Liver (tissue), 9 donors: ENCODE data around the gene SCARB1. TPM values are rescaled to one million over a fixed set of nuclear protein-coding genes. Genes with fewer than 3 reads are reported as not detected.

Source experiments
- DNase-seq: peaks from one replicate; pipeline ENCODE4 v3.0.0-alpha.2; 2017; ENCODE audit warnings: low spot score
- H3K27ac ChIP-seq, 2 donors: one replicate each; pipeline ENCODE4 v1.7.0; 2013; ENCODE audit warnings: inconsistent platforms in 2 of 2, low read length in 2 of 2, control low read depth in 1 of 2, low read depth in 1 of 2, mild to moderate bottlenecking in 1 of 2
- H3K27me3 ChIP-seq, 4 donors: one replicate each; pipeline versions ENCODE4 v1.6.1 to v1.7.0; 2013; ENCODE audit warnings: low read length in 3 of 4, inconsistent platforms in 1 of 4, mild to moderate bottlenecking in 1 of 4, moderate library complexity in 1 of 4; ENCODE audit not compliant: control insufficient read depth in 4 of 4, insufficient read depth in 4 of 4
- H3K36me3 ChIP-seq, 4 donors: one replicate each; pipeline versions ENCODE4 v1.6.1 to v1.7.0; 2013; ENCODE audit warnings: low read length in 3 of 4, mild to moderate bottlenecking in 3 of 4, low read depth in 1 of 4, moderate library complexity in 1 of 4; ENCODE audit not compliant: control insufficient read depth in 4 of 4, insufficient read depth in 3 of 4
- H3K4me1 ChIP-seq, 4 donors: one replicate each; pipeline versions ENCODE4 v1.6.1 to v1.7.0; 2013; ENCODE audit warnings: low read length in 3 of 4, mild to moderate bottlenecking in 3 of 4, moderate library complexity in 1 of 4; ENCODE audit not compliant: control insufficient read depth in 4 of 4, insufficient read depth in 4 of 4
- H3K4me3 ChIP-seq, 3 donors: one replicate each; pipeline versions ENCODE4 v1.6.1 to v1.7.0; 2013; ENCODE audit warnings: low read length in 3 of 3, control low read depth in 1 of 3, low read depth in 1 of 3, mild to moderate bottlenecking in 1 of 3
- H3K9ac ChIP-seq, 2 donors: one replicate each; pipeline ENCODE4 v1.7.0; 2013; ENCODE audit warnings: low read length in 2 of 2, mild to moderate bottlenecking in 2 of 2, moderate library complexity in 2 of 2, control low read depth in 1 of 2, low read depth in 1 of 2
- H3K9me3 ChIP-seq, 4 donors: one replicate each; pipeline versions ENCODE4 v1.6.1 to v1.7.0; 2013; ENCODE audit warnings: low read length in 3 of 4; ENCODE audit not compliant: control insufficient read depth in 4 of 4
- ATF3 ChIP-seq: IDR thresholded peaks from 2 replicates; pipeline ENCODE4 v1.6.1; 2016; ENCODE audit warnings: antibody characterized with exemption
- CTCF ChIP-seq: fragments of 150-350 bp; IDR thresholded peaks from 2 replicates; pipeline ENCODE4 v1.5.1; 2017; ENCODE audit warnings: improper control_type of control experiment, low read depth, low read length; ENCODE audit not compliant: missing input control
- EGR1 ChIP-seq, 2 donors: IDR thresholded peaks; 2 replicates each; pipeline ENCODE4 v1.6.1; 2016 to 2018; ENCODE audit warnings: antibody characterized with exemption in 2 of 2, low read depth in 2 of 2
- FOXA1 ChIP-seq: IDR thresholded peaks from 2 replicates; pipeline ENCODE4 v1.6.1; 2016; ENCODE audit warnings: antibody characterized with exemption
- FOXA2 ChIP-seq: IDR thresholded peaks from 2 replicates; pipeline ENCODE4 v1.6.1; 2016; ENCODE audit warnings: antibody characterized with exemption
- GABPA ChIP-seq, 2 donors: IDR thresholded peaks in 1 of 2; conservative IDR thresholded peaks in 1 of 2; 2 replicates each; pipeline ENCODE4 v1.6.1; 2016; ENCODE audit warnings: antibody characterized with exemption in 2 of 2, mild to moderate bottlenecking in 1 of 2, moderate library complexity in 1 of 2
- HNF4A ChIP-seq, 2 donors: conservative IDR thresholded peaks; 2 replicates each; pipeline ENCODE4 v1.6.1; 2016; ENCODE audit warnings: antibody characterized with exemption in 2 of 2, mild to moderate bottlenecking in 2 of 2
- HNF4G ChIP-seq: IDR thresholded peaks from 2 replicates; pipeline ENCODE4 v1.6.1; 2016; ENCODE audit warnings: antibody characterized with exemption
- JUND ChIP-seq, 2 donors: IDR thresholded peaks; 2 replicates each; pipeline ENCODE4 v1.6.1; 2016; ENCODE audit warnings: antibody characterized with exemption in 2 of 2
- NR2F2 ChIP-seq: IDR thresholded peaks from 2 replicates; pipeline ENCODE4 v1.6.1; 2016; ENCODE audit warnings: antibody characterized with exemption
- RAD21 ChIP-seq, 2 donors: IDR thresholded peaks; 2 replicates each; pipeline ENCODE4 v1.6.1; 2016; ENCODE audit warnings: antibody characterized with exemption in 2 of 2, mild to moderate bottlenecking in 2 of 2
- REST ChIP-seq: IDR thresholded peaks from 2 replicates; pipeline ENCODE4 v1.6.1; 2016; ENCODE audit warnings: antibody characterized with exemption, mild to moderate bottlenecking
- RXRA ChIP-seq, 2 donors: IDR thresholded peaks; 2 replicates each; pipeline ENCODE4 v1.6.1; 2017 to 2018; ENCODE audit warnings: antibody characterized with exemption in 2 of 2, mild to moderate bottlenecking in 1 of 2
- SP1 ChIP-seq: IDR thresholded peaks from 2 replicates; pipeline ENCODE4 v1.6.1; 2018; ENCODE audit warnings: antibody characterized with exemption, mild to moderate bottlenecking
- TAF1 ChIP-seq: conservative IDR thresholded peaks from 2 replicates; pipeline ENCODE4 v1.6.1; 2016; ENCODE audit warnings: antibody characterized with exemption, mild to moderate bottlenecking
- YY1 ChIP-seq: IDR thresholded peaks from 2 replicates; pipeline ENCODE4 v1.6.1; 2016; ENCODE audit warnings: antibody characterized with exemption, mild to moderate bottlenecking
- ZBTB33 ChIP-seq: IDR thresholded peaks from 2 replicates; pipeline ENCODE4 v1.6.1; 2016; ENCODE audit warnings: antibody characterized with exemption
- WGBS: extraction: QIAGEN DNeasy Blood & Tissue Kit; methylation state at CpG from one replicate; pipeline ENCODE4 v1.1.7; 2013; 5-methylcytosine and 5-hydroxymethylcytosine counted together
- polyA plus RNA-seq, 2 donors: library from polyadenylated mRNA; stranded (reverse) in 1 of 2; unstranded in 1 of 2; fragments of 200-250 nt in 1 of 2; fragments of >200 nt in 1 of 2; fragmentation: Nextera tagmentation in 1 of 2; extraction: Ambion mirVana in 1 of 2; gene quantifications; one replicate each; pipeline versions ENCODE4 v1.2.1 to v1.2.3, GENCODE V29; 2013 to 2015
- total RNA-seq, 2 donors: library from RNA; depleted of rRNA; stranded (reverse); fragments of >200 nt; gene quantifications; one replicate each; pipeline ENCODE4 v1.2.3, GENCODE V29; 2014
- donor health status: healthy.
- donor health status: healthy.
- donor health status: healthy.
- donor health status: healthy.
- donor health status: healthy.

SCARB1 gene
- total and polyA plus RNA-seq, 4 donors = 85.3 to 289 (median 141) TPM

- H3K4me3 ChIP-seq = no peak overlapping the region
- WGBS = 97% methylated on average over 4 of the region's 4 CpGs
- DNase-seq = no peak
- H3K27ac ChIP-seq = no peak overlapping the region
- no peak overlapping the region for H3K9ac ChIP-seq
- no peaks in the 10 kb centered on the region for H3K36me3 ChIP-seq
- no peak for TF ChIP-seq REST
- TF ChIP-seq RXRA (IDR thresholded peaks at IDR 0.05) = no peak
- TF ChIP-seq CTCF = no peak
- TF ChIP-seq GABPA (IDR thresholded peaks at IDR 0.05 in 1 of 2, conservative IDR thresholded peaks at IDR 0.05 in 1 of 2) = no peak
- no peak for TF ChIP-seq FOXA1
- TF ChIP-seq ZBTB33 = no peak
- no peak for TF ChIP-seq ATF3
- no peak for TF ChIP-seq YY1
- no peak for TF ChIP-seq SP1
- no peak for TF ChIP-seq HNF4G
- TF ChIP-seq NR2F2 = no peak
- no peak for TF ChIP-seq RAD21 (IDR thresholded peaks at IDR 0.05)
- TF ChIP-seq HNF4A (conservative IDR thresholded peaks at IDR 0.05) = no peak
- no peak for TF ChIP-seq FOXA2
- no peak for TF ChIP-seq TAF1
- TF ChIP-seq JUND (IDR thresholded peaks at IDR 0.05) = no peak
- TF ChIP-seq EGR1 (IDR thresholded peaks at IDR 0.05; ENCODE audit: low read depth in 2 of 2) = no peak
- H3K27me3 ChIP-seq = no peaks in the 10 kb centered on the region
- H3K9me3 ChIP-seq = no peaks in the 10 kb centered on the region
- H3K4me1 ChIP-seq = peaks cover 11 to 24% (median 16%) of the 10 kb centered on the region in 4 donors
Measured at GRCh38 chr12:124757329-124757728, 106.3 kb downstream of the SCARB1 start.

GRCh38 chr12:124756760-124757159 is 106.9 kb downstream of the SCARB1 start:
- 91% methylated on average over 3 of the region's 3 CpGs for WGBS
- Histone ChIP-seq H3K27me3 (no peaks in the 10 kb centered on the region), H3K36me3 (no peaks in the 10 kb centered on the region), H3K9me3 (no peaks in the 10 kb centered on the region), H3K4me1 (peaks cover 15 to 30% (median 16%) of the 10 kb centered on the region in 4 donors), H3K27ac (no peak overlapping the region), H3K9ac (no peak overlapping the region), H3K4me3 (no peak overlapping the region)
- no peak for DNase-seq
- TF ChIP-seq FOXA1 (no peak), RXRA (IDR thresholded peaks at IDR 0.05) (peak in 1 of 2 donors; percentile 28), CTCF (no peak), GABPA (IDR thresholded peaks at IDR 0.05 in 1 of 2, conservative IDR thresholded peaks at IDR 0.05 in 1 of 2) (no peak), ATF3 (no peak)
